Astrocyte (in vitro differentiated cells and primary cell): ENCODE data around the gene SLC6A12. TPM values are rescaled to one million over a fixed set of nuclear protein-coding genes. Genes with fewer than 3 reads are reported as not detected.
A peak's percentile ranks its signal among the peaks of the same experiment; 100 is the strongest.
"Not testable (repeated sequence)": the region's sequence is repeated elsewhere in the genome, so short reads cannot be mapped to it uniquely, and the experiment has no call there.

Experiments used
- DNase-seq: peaks from one replicate; pipeline ENCODE4 v3.0.0-alpha.2; 2010; ENCODE audit warnings: low read depth
- FAIRE-seq: peaks from 2 replicates; lab custom pipeline; 2011; peaks lifted over from hg19 to GRCh38; lab: Jason Lieb, UNC
- H2AFZ ChIP-seq: 2 replicates; pipeline ENCODE4 v1.6.0; 2012; ENCODE audit warnings: low read depth, low read length, inconsistent platforms
- H3K27ac ChIP-seq: 2 replicates; pipeline ENCODE4 v1.5.1; 2011; ENCODE audit warnings: low read depth, low read length, inconsistent platforms
- H3K27me3 ChIP-seq: 2 replicates; pipeline ENCODE4 v1.6.0; 2011; ENCODE audit warnings: low read length, inconsistent platforms; ENCODE audit not compliant: insufficient read depth
- H3K36me3 ChIP-seq: 2 replicates; pipeline ENCODE4 v1.5.1; 2011; ENCODE audit warnings: low read length, inconsistent platforms; ENCODE audit not compliant: insufficient read depth
- H3K4me1 ChIP-seq: 2 replicates; pipeline ENCODE4 v1.5.1; 2011; ENCODE audit warnings: low read length, inconsistent platforms; ENCODE audit not compliant: insufficient read depth
- H3K4me2 ChIP-seq: 2 replicates; pipeline ENCODE4 v1.6.0; 2012; ENCODE audit warnings: low read length, inconsistent platforms
- H3K4me3 ChIP-seq: 2 replicates; pipeline ENCODE4 v1.5.1; 2011; ENCODE audit warnings: low read depth, mild to moderate bottlenecking, low read length, inconsistent platforms; ENCODE audit not compliant: insufficient read depth
- H3K79me2 ChIP-seq: 2 replicates; pipeline ENCODE4 v1.6.0; 2012; ENCODE audit warnings: mild to moderate bottlenecking, low read length, inconsistent platforms; ENCODE audit not compliant: insufficient read depth
- H3K9ac ChIP-seq: 2 replicates; pipeline ENCODE4 v1.6.0; 2012; ENCODE audit warnings: mild to moderate bottlenecking, low read length, inconsistent platforms
- H3K9me3 ChIP-seq: 2 replicates; pipeline ENCODE4 v1.5.1; 2012; ENCODE audit warnings: low read depth, mild to moderate bottlenecking, low read length, inconsistent platforms; ENCODE audit not compliant: insufficient read depth
- H4K20me1 ChIP-seq: 2 replicates; pipeline ENCODE4 v1.6.0; 2012; ENCODE audit warnings: low read length, inconsistent platforms; ENCODE audit not compliant: insufficient read depth
- H3K27ac Mint-ChIP-seq: one replicate; pipeline ENCODE4 v1.8.0; 2021; ENCODE audit warnings: mild to moderate bottlenecking, mixed read lengths; ENCODE audit not compliant: unreplicated experiment
- H3K27me3 Mint-ChIP-seq: one replicate; pipeline ENCODE4 v1.8.0; 2021; ENCODE audit warnings: low read depth, mixed read lengths; ENCODE audit not compliant: unreplicated experiment
- H3K36me3 Mint-ChIP-seq: one replicate; pipeline ENCODE4 v1.8.0; 2021; ENCODE audit warnings: low read depth, mixed read lengths; ENCODE audit not compliant: unreplicated experiment
- H3K4me1 Mint-ChIP-seq: one replicate; pipeline ENCODE4 v1.8.0; 2021; ENCODE audit warnings: low read depth, mixed read lengths; ENCODE audit not compliant: unreplicated experiment
- H3K4me3 Mint-ChIP-seq: one replicate; pipeline ENCODE4 v1.8.0; 2021; ENCODE audit warnings: mild to moderate bottlenecking, moderate library complexity, mixed read lengths; ENCODE audit not compliant: unreplicated experiment
- H3K9me3 Mint-ChIP-seq: one replicate; pipeline ENCODE4 v1.8.0; 2021; ENCODE audit warnings: mild to moderate bottlenecking, mixed read lengths; ENCODE audit not compliant: unreplicated experiment
- CTCF ChIP-seq: IDR thresholded peaks from 2 replicates; pipeline ENCODE4 v1.5.1; 2011; ENCODE audit warnings: low read depth, mild to moderate bottlenecking, inconsistent platforms, low read length, moderate library complexity; ENCODE audit not compliant: insufficient read depth
- EZH2 ChIP-seq: IDR thresholded peaks from 2 replicates; pipeline ENCODE4 v1.6.1; 2012; ENCODE audit warnings: mild to moderate bottlenecking, low read length, inconsistent platforms; ENCODE audit not compliant: insufficient read depth
- total RNA-seq: library from RNA; stranded (reverse); gene quantifications from 2 replicates; pipeline ENCODE4 v1.2.1, GENCODE V29; 2021

Gene SLC6A12
- total RNA-seq, 1 donor from 2014 or later: 3.0 TPM

- Histone ChIP-seq H3K4me2 (no peak overlapping the region), H3K79me2 (no peaks in the 10 kb centered on the region), H3K27ac (no peak overlapping the region), H3K27me3 (no peaks in the 10 kb centered on the region), H4K20me1 (no peaks in the 10 kb centered on the region), H3K36me3 (no peaks in the 10 kb centered on the region), H2AFZ (no peak overlapping the region), H3K9ac (no peak overlapping the region), H3K9me3 (peaks cover 7% of the 10 kb centered on the region), H3K4me3 (no peak overlapping the region), H3K4me1 (no peaks in the 10 kb centered on the region)
- TF ChIP-seq EZH2 (no peak), CTCF (no peak)
- Mint-ChIP-seq H3K4me3 (peak overlapping the region; percentile 41), H3K36me3 (peaks cover 23% of the 10 kb centered on the region), H3K9me3 (peaks cover 21% of the 10 kb centered on the region), H3K27ac (no peak overlapping the region), H3K4me1 (no peaks in the 10 kb centered on the region), H3K27me3 (peaks cover 6% of the 10 kb centered on the region)
- FAIRE-seq: no peak
- DNase-seq: no peak
Measured at GRCh38 chr12:238116-238515, 24.2 kb upstream of the SLC6A12 start.

- Mint-ChIP-seq H3K27me3 (peaks cover 10% of the 10 kb centered on the region), H3K27ac (no peak overlapping the region), H3K4me3 (no peak overlapping the region), H3K36me3 (peaks cover 23% of the 10 kb centered on the region), H3K4me1 (no peaks in the 10 kb centered on the region), H3K9me3 (peaks cover 22% of the 10 kb centered on the region)
- Histone ChIP-seq H3K9ac (no peak overlapping the region), H3K4me3 (no peak overlapping the region), H3K79me2 (no peaks in the 10 kb centered on the region), H3K4me1 (no peaks in the 10 kb centered on the region), H3K36me3 (no peaks in the 10 kb centered on the region), H3K27ac (no peak overlapping the region), H3K9me3 (peaks cover 7% of the 10 kb centered on the region), H3K4me2 (no peak overlapping the region), H3K27me3 (peaks cover 5% of the 10 kb centered on the region), H2AFZ (no peak overlapping the region), H4K20me1 (no peaks in the 10 kb centered on the region)
- no peak for TF ChIP-seq EZH2
- no peak for TF ChIP-seq CTCF
- DNase-seq (no peak), FAIRE-seq (no peak)
Measured at GRCh38 chr12:237026-237815, 23.3 kb upstream of the SLC6A12 start.

- Histone ChIP-seq H3K27ac (no peak overlapping the region), H3K36me3 (no peaks in the 10 kb centered on the region), H3K4me2 (no peak overlapping the region), H4K20me1 (no peaks in the 10 kb centered on the region), H3K4me3 (no peak overlapping the region), H3K9me3 (peaks cover 7% of the 10 kb centered on the region), H2AFZ (no peak overlapping the region), H3K4me1 (no peaks in the 10 kb centered on the region), H3K9ac (no peak overlapping the region), H3K27me3 (peaks cover 11% of the 10 kb centered on the region), H3K79me2 (no peaks in the 10 kb centered on the region)
- Mint-ChIP-seq H3K36me3 (peaks cover 23% of the 10 kb centered on the region), H3K9me3 (peaks cover 22% of the 10 kb centered on the region), H3K27ac (no peak overlapping the region), H3K4me3 (no peak overlapping the region), H3K27me3 (peaks cover 13% of the 10 kb centered on the region), H3K4me1 (no peaks in the 10 kb centered on the region)
- FAIRE-seq: no peak
- no peak for DNase-seq
- no peak for TF ChIP-seq EZH2
- no peak for TF ChIP-seq CTCF
Measured at GRCh38 chr12:236445-236844, 22.5 kb upstream of the SLC6A12 start.

GRCh38 chr12:235967-236366, 22.0 kb upstream of the SLC6A12 start:
- not testable (repeated sequence) for H3K4me1 Mint-ChIP-seq, H3K4me3 Mint-ChIP-seq, H3K79me2 ChIP-seq, H3K27ac Mint-ChIP-seq, DNase-seq, H3K9ac ChIP-seq, H3K4me3 ChIP-seq, H3K36me3 ChIP-seq, H3K4me2 ChIP-seq, H3K27ac ChIP-seq, H3K9me3 ChIP-seq, H3K4me1 ChIP-seq, H4K20me1 ChIP-seq, FAIRE-seq, H2AFZ ChIP-seq
- Mint-ChIP-seq H3K36me3 (peaks cover 23% of the 10 kb centered on the region), H3K9me3 (peaks cover 22% of the 10 kb centered on the region), H3K27me3 (peaks cover 13% of the 10 kb centered on the region)
- H3K27me3 ChIP-seq: peaks cover 12% of the 10 kb centered on the region
